SU-DHL-6 (cell line): ENCODE measurements around the gene WDR5.

Experiments
- EZH2phosphoT487 ChIP-seq: fragments of 200-600 bp; sonication (generic), shearing (Covaris generic); conservative IDR thresholded peaks from 2 replicates; pipeline ENCODE4 v1.6.1; 2018; ENCODE audit warnings: mild to moderate bottlenecking, antibody characterized with exemption, low read length, moderate library complexity, mixed read lengths
- TF ChIP-seq, protein P1 (sequence below): fragments of 200-600 bp; sonication (generic); IDR thresholded peaks from one replicate; pipeline ENCODE4 v1.5.1; 2017; ENCODE audit warnings: antibody characterized with exemption, mild to moderate bottlenecking, low read length, moderate library complexity; ENCODE audit not compliant: insufficient read depth, poor library complexity, severe bottlenecking

- TF ChIP-seq, protein P1, sequence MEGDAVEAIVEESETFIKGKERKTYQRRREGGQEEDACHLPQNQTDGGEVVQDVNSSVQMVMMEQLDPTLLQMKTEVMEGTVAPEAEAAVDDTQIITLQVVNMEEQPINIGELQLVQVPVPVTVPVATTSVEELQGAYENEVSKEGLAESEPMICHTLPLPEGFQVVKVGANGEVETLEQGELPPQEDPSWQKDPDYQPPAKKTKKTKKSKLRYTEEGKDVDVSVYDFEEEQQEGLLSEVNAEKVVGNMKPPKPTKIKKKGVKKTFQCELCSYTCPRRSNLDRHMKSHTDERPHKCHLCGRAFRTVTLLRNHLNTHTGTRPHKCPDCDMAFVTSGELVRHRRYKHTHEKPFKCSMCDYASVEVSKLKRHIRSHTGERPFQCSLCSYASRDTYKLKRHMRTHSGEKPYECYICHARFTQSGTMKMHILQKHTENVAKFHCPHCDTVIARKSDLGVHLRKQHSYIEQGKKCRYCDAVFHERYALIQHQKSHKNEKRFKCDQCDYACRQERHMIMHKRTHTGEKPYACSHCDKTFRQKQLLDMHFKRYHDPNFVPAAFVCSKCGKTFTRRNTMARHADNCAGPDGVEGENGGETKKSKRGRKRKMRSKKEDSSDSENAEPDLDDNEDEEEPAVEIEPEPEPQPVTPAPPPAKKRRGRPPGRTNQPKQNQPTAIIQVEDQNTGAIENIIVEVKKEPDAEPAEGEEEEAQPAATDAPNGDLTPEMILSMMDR, result no peak
- TF ChIP-seq EZH2phosphoT487, result no peak
These were observed 51.2 kb downstream of the WDR5 start for GRCh38 chr9:134187110-134187531.
